HL-60 (cell line): ENCODE results near the gene EML6.
"Not testable (repeated sequence)": the region's sequence is repeated elsewhere in the genome, so short reads cannot be mapped to it uniquely, and the experiment has no call there.

Experiments used
- DNase-seq, 2 experiments: peaks; one replicate each; pipeline ENCODE4 v3.0.0-alpha.2; 2010 to 2020; ENCODE audit warnings: low read depth in 1 of 2, low spot score in 1 of 2
- H3K27ac ChIP-seq: fragments of 250-450 bp; sonication (Bioruptor Pico); replicated peaks from 2 replicates; pipeline ENCODE4 v1.5.1; 2020; ENCODE audit warnings: mild to moderate bottlenecking, moderate library complexity
- H3K27me3 ChIP-seq: fragments of 250-450 bp; sonication (Bioruptor Pico); 2 replicates; pipeline ENCODE4 v1.5.1; 2021; ENCODE audit warnings: mild to moderate bottlenecking, moderate library complexity; ENCODE audit not compliant: insufficient read depth, poor library complexity, severe bottlenecking
- H3K4me3 ChIP-seq: replicated peaks from 2 replicates; pipeline ENCODE4 v1.5.1; 2011; ENCODE audit warnings: mild to moderate bottlenecking, control low read depth, low read length; ENCODE audit not compliant: insufficient read depth
- CTCF ChIP-seq: IDR thresholded peaks from one replicate; pipeline ENCODE4 v1.5.1; 2011; ENCODE audit warnings: low read length, control low read depth, inconsistent platforms; ENCODE audit not compliant: insufficient read depth
- GABPA ChIP-seq: IDR thresholded peaks from 2 replicates; pipeline ENCODE4 v1.6.1; 2012; ENCODE audit warnings: low read depth
- POLR2AphosphoS5 ChIP-seq: IDR thresholded peaks from 2 replicates; pipeline ENCODE4 v1.6.1; 2012; ENCODE audit warnings: low read depth
- REST ChIP-seq: IDR thresholded peaks from 2 replicates; pipeline ENCODE4 v1.6.1; 2012; ENCODE audit warnings: low read depth; ENCODE audit not compliant: insufficient replicate concordance
- SPI1 ChIP-seq: IDR thresholded peaks from 2 replicates; pipeline ENCODE4 v1.6.1; 2012; ENCODE audit warnings: low read depth, mild to moderate bottlenecking, borderline replicate concordance

The EML6 gene

GRCh38 chr2:54984476-54984875 is 261.0 kb downstream of the EML6 start:
- DNase-seq = no peak
- H3K27ac ChIP-seq = no peak overlapping the region
- no peak overlapping the region for H3K4me3 ChIP-seq
- H3K27me3 ChIP-seq = no peaks in the 10 kb centered on the region
- TF ChIP-seq CTCF (no peak), REST (no peak), GABPA (no peak), POLR2AphosphoS5 (no peak), SPI1 (no peak)

GRCh38 chr2:54986264-54986663 is 262.8 kb downstream of the EML6 start:
- no peak for DNase-seq
- TF ChIP-seq POLR2AphosphoS5 (no peak), CTCF (no peak), GABPA (no peak), SPI1 (no peak), REST (no peak)
- no peak overlapping the region for H3K27ac ChIP-seq
- H3K4me3 ChIP-seq = no peak overlapping the region
- H3K27me3 ChIP-seq = no peaks in the 10 kb centered on the region

GRCh38 chr2:54988612-54989011 is 265.1 kb downstream of the EML6 start:
- Histone ChIP-seq H3K27ac (no peak overlapping the region), H3K27me3 (no peaks in the 10 kb centered on the region), H3K4me3 (no peak overlapping the region)
- TF ChIP-seq CTCF = no peak
- DNase-seq = no peak

- not testable (repeated sequence) for H3K27ac ChIP-seq, DNase-seq, H3K27me3 ChIP-seq, H3K4me3 ChIP-seq
Observed at GRCh38 chr2:54990694-54991093, 267.2 kb downstream of the EML6 start.

GRCh38 chr2:54995553-54995952 is 272.1 kb downstream of the EML6 start:
- no peak for DNase-seq
- TF ChIP-seq POLR2AphosphoS5 = no peak
- no peaks in the 10 kb centered on the region for H3K27me3 ChIP-seq
- H3K4me3 ChIP-seq = no peak overlapping the region
- no peak overlapping the region for H3K27ac ChIP-seq
